ENCODE results near the gene PMEPA1.

PMEPA1 gene

GRCh38 chr20:57619051-57619831 is 90.6 kb downstream of the PMEPA1 start:
- DNase-seq = peak; percentile 80

DNA sequence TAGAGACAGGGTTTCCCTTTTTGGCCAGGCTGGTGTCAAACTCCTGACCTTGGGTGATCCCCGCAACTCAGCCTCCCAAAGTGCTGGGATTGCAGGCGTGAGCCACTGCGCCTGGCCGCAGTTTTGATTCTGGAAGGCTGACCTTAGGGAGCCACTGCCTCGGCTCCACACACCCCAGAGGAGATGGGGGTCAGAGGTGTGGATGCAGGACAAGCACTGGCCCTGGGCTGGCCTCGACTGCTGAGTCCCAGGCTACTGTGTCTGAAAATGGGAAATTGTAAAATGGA is 91.1 kb downstream of the PMEPA1 start:
- no peak for DNase-seq

GRCh38 chr20:57618091-57618763 is 91.6 kb downstream of the PMEPA1 start:
- DNase-seq = peak; percentile 13

- DNase-seq = no peak
Observed at GRCh38 chr20:57617079-57617795, 92.6 kb downstream of the PMEPA1 start.

DNA sequence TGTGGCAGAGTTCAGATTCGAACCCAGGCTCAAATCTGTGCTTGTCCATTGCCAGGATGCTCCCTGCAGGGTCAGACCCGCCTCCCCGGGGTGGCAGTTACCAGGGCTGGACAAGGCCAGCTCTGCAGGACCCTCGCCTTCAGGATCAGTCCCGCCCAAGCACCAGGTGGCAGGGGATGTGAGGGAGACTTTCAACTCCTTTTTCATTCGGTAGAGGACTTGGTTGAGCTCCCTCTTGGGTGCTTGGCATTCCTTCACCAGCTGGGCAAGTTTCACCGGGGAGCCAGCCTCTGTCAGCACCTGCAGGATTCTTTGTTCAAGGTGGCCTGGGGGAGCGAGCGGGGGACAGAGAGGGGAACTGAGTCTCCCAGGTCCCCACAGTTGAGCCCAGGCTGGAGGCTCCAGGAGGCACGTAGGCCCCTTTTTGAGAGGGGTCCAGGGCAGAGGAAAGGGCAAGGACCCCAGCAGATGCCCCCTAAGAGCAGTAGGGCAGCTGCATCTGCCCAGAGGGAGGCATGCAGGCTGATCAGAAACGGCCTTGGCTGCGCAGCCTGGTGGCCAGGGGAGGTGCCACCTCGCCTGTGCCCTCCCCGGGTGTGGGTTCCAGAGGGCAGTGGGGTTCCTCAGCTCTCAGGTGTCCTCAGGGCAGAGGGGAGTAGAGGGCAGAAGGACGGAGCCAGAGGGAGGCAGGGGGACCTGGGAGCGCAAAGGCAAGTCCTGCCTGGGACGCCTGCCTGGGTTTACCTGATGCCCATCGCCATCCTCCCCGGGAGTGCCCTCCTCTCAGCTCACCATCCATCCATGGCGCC is 93.5 kb downstream of the PMEPA1 start:
- DNase-seq = no peak

- no peak for DNase-seq
Observed at GRCh38 chr20:57615445-57615811, 94.4 kb downstream of the PMEPA1 start.

GRCh38 chr20:57614490-57615444 is 95.0 kb downstream of the PMEPA1 start:
- DNase-seq = no peak

DNA sequence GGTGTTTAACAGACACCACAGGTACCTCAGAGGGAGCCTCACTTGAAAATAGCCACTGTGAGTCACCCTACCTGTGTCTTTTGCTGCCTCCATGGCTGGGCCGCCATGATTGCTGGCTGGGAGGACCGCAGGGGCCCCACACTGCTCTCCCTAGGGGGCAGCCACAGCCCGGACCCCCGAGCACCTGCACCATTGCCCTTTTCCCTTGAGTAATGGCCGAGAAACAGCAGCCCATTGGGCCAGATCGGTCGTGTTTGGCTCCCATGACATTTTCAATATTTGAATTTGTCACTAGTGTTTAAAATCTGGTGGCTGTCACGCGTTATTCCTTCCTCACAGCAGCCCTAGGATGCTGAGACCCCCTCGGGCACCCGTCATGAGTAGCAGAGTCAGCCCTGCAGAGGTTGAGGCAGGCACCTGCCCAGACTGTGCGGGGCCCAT is 96.3 kb downstream of the PMEPA1 start:
- DNase-seq = no peak

DNA sequence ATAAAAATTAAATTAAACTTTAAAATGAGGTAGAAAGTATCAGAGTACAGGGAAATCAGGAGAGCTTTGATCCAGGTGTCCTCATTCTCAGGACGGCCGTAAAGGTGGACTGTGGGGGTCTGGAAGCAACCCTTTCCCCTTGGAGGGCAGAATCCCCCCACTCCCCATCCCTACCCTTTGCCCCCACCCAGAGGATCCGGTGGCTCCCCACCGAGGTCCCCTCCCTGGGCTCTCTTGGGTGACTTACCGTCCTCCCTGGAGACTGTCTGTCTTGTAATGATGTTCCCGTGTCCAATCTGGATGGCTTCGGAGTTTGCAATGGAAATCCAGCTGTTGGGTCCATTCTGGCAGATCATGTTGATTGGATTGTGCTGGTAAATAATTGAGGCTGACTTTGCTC is 96.9 kb downstream of the PMEPA1 start:
- no peak for DNase-seq

DNA sequence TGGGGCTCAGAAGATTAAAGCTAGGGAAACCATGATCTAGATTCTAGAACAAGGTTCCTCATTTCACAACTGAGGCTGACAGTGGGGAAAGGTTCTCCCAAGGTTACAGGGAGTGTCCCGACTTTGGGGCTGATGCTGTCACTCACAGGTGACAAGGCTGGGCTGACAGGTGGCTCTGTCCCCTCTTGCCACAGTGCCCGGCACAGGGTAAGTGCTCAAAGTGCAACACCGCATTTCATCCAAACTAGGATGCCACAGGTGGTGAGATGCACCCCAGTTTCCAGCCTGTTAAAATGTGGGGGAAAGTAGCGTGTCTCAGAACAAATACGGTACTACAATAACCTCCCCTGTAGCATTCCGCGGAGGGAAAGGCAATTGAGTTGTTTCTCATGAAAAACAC is 97.4 kb downstream of the PMEPA1 start:
- DNase-seq = no peak

DNA sequence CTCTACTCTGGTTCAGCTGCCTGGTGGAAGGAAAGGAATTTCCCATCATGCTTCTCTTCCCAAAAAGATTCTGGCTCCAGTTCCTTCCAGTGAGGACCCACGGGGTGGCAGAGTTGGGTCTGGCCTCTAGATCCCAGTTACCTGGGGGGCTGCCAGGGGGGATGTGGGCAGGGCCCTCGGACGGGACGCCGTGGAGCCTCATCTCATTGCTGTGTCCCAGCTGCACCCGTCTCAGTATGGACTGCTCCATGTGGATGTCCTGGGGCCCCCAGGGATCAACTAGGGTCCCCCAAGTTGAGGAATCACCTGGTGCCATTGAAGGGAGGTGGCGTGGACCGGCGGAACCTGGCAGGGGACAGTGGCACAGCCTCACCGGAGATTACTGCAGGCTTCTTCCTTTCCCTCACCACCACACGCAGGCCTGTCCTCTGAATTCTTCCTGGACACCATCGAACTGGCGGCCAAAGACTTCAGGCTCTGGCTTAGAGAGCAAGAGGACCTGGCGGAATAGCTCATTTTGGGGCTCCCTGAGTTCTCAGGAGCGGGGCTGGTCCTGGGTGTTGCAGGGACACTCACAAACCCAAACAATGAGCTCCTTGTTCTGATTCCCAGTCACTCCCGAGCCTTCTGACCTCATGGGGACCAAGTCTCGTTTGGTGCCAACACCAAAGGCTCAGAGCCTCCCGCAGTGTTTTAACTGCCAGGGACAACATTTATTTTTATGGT is 98.1 kb downstream of the PMEPA1 start:
- no peak for DNase-seq

DNA sequence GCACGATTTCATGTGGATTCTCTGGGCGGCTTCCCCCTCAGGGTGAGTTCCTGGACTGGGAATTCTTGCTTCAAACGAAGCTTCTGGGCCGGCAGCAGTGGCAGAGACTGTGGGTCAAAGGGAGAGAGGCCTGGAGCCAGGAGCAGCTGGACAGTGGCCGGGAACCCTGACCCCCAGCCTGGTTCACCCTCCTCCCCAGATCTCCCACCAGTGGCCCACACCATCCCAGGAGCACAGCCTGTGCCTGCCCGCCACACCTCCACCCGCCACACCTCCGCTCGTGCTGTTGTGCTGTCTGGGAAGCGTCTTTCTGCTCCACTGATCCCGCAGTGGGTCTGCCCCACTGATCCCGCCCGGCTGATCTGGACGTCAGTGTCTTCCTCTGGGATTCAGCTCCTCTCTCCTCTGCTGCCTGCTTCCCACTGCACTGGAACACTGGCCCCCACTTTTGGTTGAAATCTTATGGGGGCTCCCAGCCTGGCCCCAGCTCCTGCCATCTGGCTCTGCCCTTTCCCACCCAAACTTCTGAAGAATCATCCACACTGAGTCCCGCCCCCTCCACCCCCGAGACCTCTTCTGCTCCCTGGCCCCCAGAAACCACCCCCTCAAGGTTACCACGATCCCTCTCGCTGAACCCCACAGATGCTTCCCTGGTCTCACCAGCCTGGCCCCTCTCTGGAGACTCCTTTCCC is 99.4 kb downstream of the PMEPA1 start:
- no peak for DNase-seq

- no peak for DNase-seq
Observed at GRCh38 chr20:57609842-57610167, 100.0 kb downstream of the PMEPA1 start.

- no peak for DNase-seq
Observed at GRCh38 chr20:57609086-57609841, 100.6 kb downstream of the PMEPA1 start.

GRCh38 chr20:57608516-57608915 is 101.3 kb downstream of the PMEPA1 start:
- no peak for DNase-seq

DNA sequence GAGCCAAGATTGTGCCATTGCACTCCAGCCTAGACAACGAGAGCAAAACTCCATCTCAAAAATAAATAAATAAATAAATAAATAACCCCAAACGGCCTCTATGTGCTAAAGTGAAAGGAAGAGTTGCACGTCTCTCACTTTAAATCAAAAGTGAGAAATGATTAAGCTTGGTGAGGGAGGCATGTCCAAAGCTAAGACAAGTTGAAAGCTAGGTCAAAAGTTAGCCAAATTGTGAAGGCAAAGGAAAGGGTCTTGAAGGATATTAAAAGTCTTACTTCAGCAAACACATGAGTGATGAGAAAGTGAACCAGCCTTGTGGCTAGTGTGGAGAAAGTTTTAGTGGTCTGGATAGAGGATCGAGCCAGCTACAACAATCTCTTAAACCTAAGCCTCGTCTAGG is 103.9 kb downstream of the PMEPA1 start:
- no peak for DNase-seq

DNA sequence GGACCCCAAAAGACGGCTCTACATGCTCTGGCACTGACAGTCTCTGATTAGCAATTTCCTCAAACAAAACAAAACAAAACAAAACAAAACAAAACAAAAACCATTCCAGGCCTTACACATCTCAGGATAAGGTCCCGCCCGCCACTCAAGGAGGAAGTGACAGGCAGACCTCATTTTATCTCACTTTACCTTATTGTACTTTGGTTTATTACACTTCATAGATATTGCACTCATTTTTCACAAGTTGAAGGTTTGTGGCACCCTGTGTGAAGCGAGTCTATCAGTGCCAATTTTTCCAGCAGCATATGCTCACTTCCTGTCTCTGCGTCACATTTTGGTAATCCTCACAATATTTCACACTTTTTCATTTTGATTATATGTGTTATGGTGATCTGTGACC is 104.8 kb downstream of the PMEPA1 start:
- DNase-seq = peak; percentile 59

GRCh38 chr20:57603120-57603519 is 106.7 kb downstream of the PMEPA1 start:
- no peak for DNase-seq

GRCh38 chr20:57601737-57602136 is 108.1 kb downstream of the PMEPA1 start:
- no peak for DNase-seq

- DNase-seq = no peak
Observed at GRCh38 chr20:57601211-57601570, 108.6 kb downstream of the PMEPA1 start.
